Sigmoid colon (tissue), 7 donors: ENCODE results near the gene TMEFF2. TPM values are rescaled to one million over a fixed set of nuclear protein-coding genes. Genes with fewer than 3 reads are reported as not detected.

Source experiments
- DNase-seq: peaks from one replicate; pipeline ENCODE4 v3.0.0-alpha.2; 2019
- H3K27ac ChIP-seq, 4 donors: fragments of 200-600 bp; sonication (generic); one replicate each; pipeline ENCODE4 v1.5.1; 2016 to 2019; ENCODE audit warnings: mild to moderate bottlenecking in 1 of 4
- H3K27me3 ChIP-seq, 3 donors: fragments of 200-600 bp; sonication (generic); one replicate each; pipeline ENCODE4 v1.5.1; 2019; ENCODE audit warnings: mild to moderate bottlenecking in 1 of 3
- H3K36me3 ChIP-seq, 4 donors: fragments of 200-600 bp; sonication (generic); one replicate each; pipeline ENCODE4 v1.5.1; 2016 to 2019
- H3K4me1 ChIP-seq, 4 donors: fragments of 200-600 bp; sonication (generic); one replicate each; pipeline ENCODE4 v1.5.1; 2017 to 2019
- H3K4me3 ChIP-seq, 4 donors: fragments of 200-600 bp; sonication (generic); one replicate each; pipeline ENCODE4 v1.5.1; 2017 to 2019; ENCODE audit warnings: mild to moderate bottlenecking in 2 of 4, moderate library complexity in 1 of 4
- H3K9me3 ChIP-seq, 4 donors: fragments of 200-600 bp in 3 of 4; sonication (generic) in 3 of 4; one replicate each; pipeline versions ENCODE4 v1.5.1 to v1.6.1; 2013 to 2019
- CTCF ChIP-seq, 4 experiments: fragments of 450-650 bp in 3 of 4; fragments of 200-600 bp in 1 of 4; IDR thresholded peaks; one replicate each; pipeline ENCODE4 v1.5.1; 2016 to 2019; ENCODE audit warnings: antibody characterized with exemption in 4 of 4, mild to moderate bottlenecking in 3 of 4, moderate library complexity in 2 of 4
- EP300 ChIP-seq, 4 donors: sonication (generic); formaldehyde crosslinking; IDR thresholded peaks; one replicate each; pipeline ENCODE4 v1.6.1; 2017; ENCODE audit warnings: antibody characterized with exemption in 4 of 4
- POLR2A ChIP-seq, 2 donors: fragments of 450-650 bp; IDR thresholded peaks; one replicate each; pipeline ENCODE4 v1.6.1; 2016; ENCODE audit warnings: antibody characterized with exemption in 2 of 2, mild to moderate bottlenecking in 2 of 2, moderate library complexity in 2 of 2
- POLR2AphosphoS5 ChIP-seq, 4 donors: sonication (generic); formaldehyde crosslinking; IDR thresholded peaks; one replicate each; pipeline ENCODE4 v1.6.1; 2017; ENCODE audit warnings: antibody characterized with exemption in 4 of 4
- WGBS, 2 donors: extraction: QIAGEN DNeasy Blood & Tissue Kit; methylation state at CpG; one replicate each; pipeline ENCODE4 v1.1.7; 2013; 5-methylcytosine and 5-hydroxymethylcytosine counted together
- intact Hi-C: fragments of 100-400 bp; cut with DNase I; formaldehyde crosslinking; loops from one replicate; pipeline ENCODE4 v1.15.1; 2023
- polyA plus RNA-seq, 3 donors: library from polyadenylated mRNA; stranded (reverse); fragments of 200-250 nt; gene quantifications; one replicate each; pipeline ENCODE4 v1.2.3, GENCODE V29; 2013
- total RNA-seq, 4 donors: library from RNA; depleted of rRNA; stranded (reverse); fragments of >200 nt; gene quantifications; one replicate each; pipeline ENCODE4 v1.1.0, GENCODE V29; 2016
- donor health status: healthy with polysubstance abuse.
- donor health status: Bipolar disorder and iron deficiency.
- donor health status: healthy.

Gene TMEFF2
- total and polyA plus RNA-seq, 7 donors, result 0.16 to 1.4 (median 0.32) TPM; not detected in 1

GRCh38 chr2:192026825-192027120, 168.0 kb downstream of the TMEFF2 start:
- 77 to 81% methylated on average over 1 of the region's 1 CpG for WGBS, 2 donors
- DNase-seq, result no peak
- Histone ChIP-seq H3K4me1 (peaks cover 0 to 17% (median 12%) of the 10 kb centered on the region in 4 donors), H3K27ac (peak overlapping the region in 2 of 4 donors; percentile 53 to 68), H3K4me3 (no peak overlapping the region), H3K27me3 (no peaks in the 10 kb centered on the region), H3K36me3 (no peaks in the 10 kb centered on the region), H3K9me3 (no peaks in the 10 kb centered on the region)
- TF ChIP-seq EP300 (IDR thresholded peaks at IDR 0.05), result no peak
- no peak for TF ChIP-seq POLR2A (IDR thresholded peaks at IDR 0.05)
- intact Hi-C loops, result no loop called here

GRCh38 chr2:192026059-192026824, 168.5 kb downstream of the TMEFF2 start:
- Histone ChIP-seq H3K4me1 (peaks cover 0 to 17% (median 12%) of the 10 kb centered on the region in 4 donors), H3K36me3 (no peaks in the 10 kb centered on the region), H3K27me3 (no peaks in the 10 kb centered on the region), H3K27ac (peak overlapping the region; percentile 40 to 68 (median 49)), H3K4me3 (no peak overlapping the region), H3K9me3 (no peaks in the 10 kb centered on the region)
- no peak for DNase-seq
- 42 to 52% methylated on average over 7 of the region's 7 CpGs for WGBS, 2 donors
- intact Hi-C loops, result no loop called here
- peak in 2 of 4 donors; percentile 21 to 47 for TF ChIP-seq POLR2AphosphoS5 (IDR thresholded peaks at IDR 0.05)
- TF ChIP-seq EP300 (IDR thresholded peaks at IDR 0.05), result no peak
- TF ChIP-seq POLR2A (IDR thresholded peaks at IDR 0.05), result no peak

GRCh38 chr2:192025637-192026036, 169.1 kb downstream of the TMEFF2 start:
- H3K36me3 ChIP-seq, result no peaks in the 10 kb centered on the region
- no peaks in the 10 kb centered on the region for H3K9me3 ChIP-seq
- no peaks in the 10 kb centered on the region for H3K27me3 ChIP-seq
- intact Hi-C loops, result no loop called here
- 65 to 76% methylated on average over 4 of the region's 4 CpGs for WGBS, 2 donors
- TF ChIP-seq POLR2AphosphoS5 (IDR thresholded peaks at IDR 0.05) (no peak), EP300 (IDR thresholded peaks at IDR 0.05) (no peak), CTCF (IDR thresholded peaks at IDR 0.05) (no peak), POLR2A (IDR thresholded peaks at IDR 0.05) (no peak)
- H3K27ac ChIP-seq, result peak overlapping the region in 3 of 4 donors; percentile 45 to 68 (median 53)
- no peak for DNase-seq
- H3K4me1 ChIP-seq, result peaks cover 0 to 17% (median 12%) of the 10 kb centered on the region in 4 donors
- H3K4me3 ChIP-seq, result no peak overlapping the region

GRCh38 chr2:192023006-192023405, 171.7 kb downstream of the TMEFF2 start:
- Histone ChIP-seq H3K27ac (no peak overlapping the region), H3K36me3 (no peaks in the 10 kb centered on the region), H3K4me1 (peaks cover 0 to 17% (median 12%) of the 10 kb centered on the region in 4 donors), H3K27me3 (no peaks in the 10 kb centered on the region), H3K4me3 (no peak overlapping the region), H3K9me3 (no peaks in the 10 kb centered on the region)
- no peak for TF ChIP-seq POLR2A (IDR thresholded peaks at IDR 0.05)
- TF ChIP-seq CTCF (IDR thresholded peaks at IDR 0.05), result no peak
- no peak for TF ChIP-seq POLR2AphosphoS5 (IDR thresholded peaks at IDR 0.05)
- TF ChIP-seq EP300 (IDR thresholded peaks at IDR 0.05), result no peak
- WGBS, 2 donors, result 56 to 87% methylated on average over 3 of the region's 3 CpGs
- intact Hi-C loops, result no loop called here
- no peak for DNase-seq

DNA sequence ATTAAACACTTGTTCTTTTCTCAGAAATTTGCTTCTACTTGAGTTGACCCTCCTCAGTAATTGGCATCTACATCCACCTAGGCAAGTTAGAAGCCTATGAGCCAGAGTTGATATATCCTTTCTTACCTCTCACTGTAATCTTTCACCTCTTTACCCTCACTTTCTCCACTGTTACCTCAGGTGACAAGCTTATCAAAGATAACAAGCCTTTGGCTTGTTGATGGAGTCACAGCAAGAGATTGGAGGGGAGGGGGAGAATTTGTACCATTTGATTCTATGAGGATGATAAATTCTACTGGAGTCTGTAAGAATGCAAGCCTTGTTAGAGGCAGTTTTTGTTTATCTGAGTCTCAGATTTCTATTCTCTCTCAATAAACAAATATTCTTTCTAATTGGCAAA, 176.9 kb downstream of the TMEFF2 start:
- Histone ChIP-seq H3K36me3 (no peaks in the 10 kb centered on the region), H3K4me1 (no peaks in the 10 kb centered on the region), H3K27ac (no peak overlapping the region), H3K4me3 (no peak overlapping the region), H3K27me3 (no peaks in the 10 kb centered on the region), H3K9me3 (no peaks in the 10 kb centered on the region)
- DNase-seq, result no peak
- TF ChIP-seq POLR2A (IDR thresholded peaks at IDR 0.05) (no peak), CTCF (IDR thresholded peaks at IDR 0.05) (no peak), EP300 (IDR thresholded peaks at IDR 0.05) (no peak)
- intact Hi-C loops, result no loop called here

DNA sequence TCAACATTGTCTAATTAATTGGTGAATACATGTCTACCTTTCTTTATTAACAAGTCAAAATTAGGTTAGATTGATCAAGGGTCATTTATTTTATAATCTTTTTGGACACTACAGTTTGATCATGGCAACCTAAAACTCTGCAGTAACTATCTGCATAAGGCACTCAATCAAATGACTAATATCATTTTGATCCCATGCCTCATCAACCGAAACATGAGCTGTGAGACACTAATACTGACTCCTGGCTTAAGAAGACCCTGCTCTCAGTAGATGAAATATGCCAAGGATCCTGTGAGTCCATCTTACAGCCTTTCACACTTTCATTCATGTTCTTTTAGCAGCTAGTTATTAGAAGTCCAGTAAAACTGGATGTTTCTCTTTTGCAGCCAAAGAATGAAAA, 178.5 kb downstream of the TMEFF2 start:
- Histone ChIP-seq H3K27me3 (no peaks in the 10 kb centered on the region), H3K9me3 (no peaks in the 10 kb centered on the region), H3K36me3 (no peaks in the 10 kb centered on the region), H3K4me1 (peaks cover 0 to 5% (median 2%) of the 10 kb centered on the region in 4 donors), H3K4me3 (no peak overlapping the region), H3K27ac (no peak overlapping the region)
- intact Hi-C loops, result no loop called here
- TF ChIP-seq EP300 (IDR thresholded peaks at IDR 0.05) (no peak), POLR2AphosphoS5 (IDR thresholded peaks at IDR 0.05) (no peak), POLR2A (IDR thresholded peaks at IDR 0.05) (no peak), CTCF (IDR thresholded peaks at IDR 0.05) (no peak)
- 89 to 90% methylated on average over 1 of the region's 1 CpG for WGBS, 2 donors
- no peak for DNase-seq
